Measurements from ENCODE around the gene SYPL2.

Gene SYPL2

GRCh38 chr1:109513110-109513710 lies 46.9 kb downstream of the SYPL2 start:
- in situ Hi-C loops (cut with MboI; ENCODE audit: low sequenced_read_pairs) = no loop called here

DNA sequence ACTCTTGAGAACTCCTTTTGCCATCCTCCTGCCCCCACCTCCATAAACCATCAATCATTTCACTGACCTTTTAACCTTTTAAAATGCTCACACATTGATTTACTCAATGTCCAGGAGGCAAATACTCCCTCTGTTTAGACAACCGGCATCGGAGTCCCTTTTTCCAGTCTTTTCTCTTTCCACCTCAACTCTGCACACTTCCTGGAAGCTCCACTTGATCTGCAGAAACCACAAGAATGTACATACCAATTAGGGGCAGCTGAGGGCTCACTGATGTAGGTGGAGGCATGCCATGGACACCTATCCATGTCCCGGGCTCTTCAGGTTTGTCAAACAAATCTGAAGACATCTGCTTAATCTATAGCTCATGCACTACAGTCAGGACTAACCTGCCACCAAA lies 48.5 kb downstream of the SYPL2 start:
- in situ Hi-C loops (cut with MboI; ENCODE audit: low sequenced_read_pairs) = no loop called here

GRCh38 chr1:109516872-109517271 lies 50.5 kb downstream of the SYPL2 start:
- in situ Hi-C loops (cut with MboI; ENCODE audit: low sequenced_read_pairs) = no loop called here

- in situ Hi-C loops (cut with MboI; ENCODE audit: low sequenced_read_pairs) = no loop called here
Observed at GRCh38 chr1:109517337-109517736, 51.0 kb downstream of the SYPL2 start.

DNA sequence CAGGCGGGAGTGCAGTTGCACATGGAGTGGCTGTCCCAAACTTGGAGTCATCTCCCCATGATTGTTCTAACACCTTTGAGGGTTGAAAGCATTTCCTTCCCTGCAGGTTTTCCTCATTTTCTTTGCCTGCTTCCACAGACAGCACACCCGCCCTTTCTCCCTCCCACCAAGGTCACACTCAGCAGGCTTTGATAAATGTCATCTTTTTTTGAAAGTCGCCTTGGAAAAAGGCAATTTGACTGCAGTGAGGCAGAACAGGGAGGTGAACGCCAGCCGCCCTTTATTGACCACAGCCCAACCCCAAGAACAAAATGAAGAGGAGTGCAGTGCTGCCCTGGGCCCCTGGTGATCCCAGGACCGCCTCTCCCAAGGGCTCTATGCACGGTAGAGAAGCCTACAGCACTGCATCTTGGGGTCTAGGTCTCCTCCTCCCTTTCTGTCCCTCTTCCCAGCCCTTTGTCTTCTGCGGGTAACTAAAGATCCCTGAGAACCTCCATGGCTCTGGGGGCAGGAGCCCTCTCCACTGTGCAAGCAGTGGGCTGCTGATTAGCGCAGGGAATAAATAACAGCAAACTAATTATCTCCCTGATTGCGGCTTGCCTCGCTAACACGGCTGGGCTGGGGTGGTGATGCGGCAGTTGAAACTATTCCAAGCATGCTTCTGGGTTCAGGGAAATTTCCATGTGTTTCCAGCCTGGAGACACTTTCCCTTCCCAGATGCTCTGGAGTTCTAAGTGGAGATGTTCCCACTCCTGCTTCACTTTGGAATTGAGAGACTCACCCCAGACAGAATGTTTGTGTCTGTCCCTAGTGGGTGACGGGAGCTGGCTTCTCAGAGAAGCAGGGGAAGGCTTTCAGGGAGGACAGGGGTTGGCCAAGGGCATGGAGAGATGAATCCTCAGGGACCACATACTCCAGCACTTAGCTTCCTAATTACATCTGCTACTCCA lies 54.9 kb downstream of the SYPL2 start:
- in situ Hi-C loops (cut with MboI; ENCODE audit: low sequenced_read_pairs) = no loop called here

GRCh38 chr1:109522026-109522425 lies 55.7 kb downstream of the SYPL2 start:
- in situ Hi-C loops (cut with MboI; ENCODE audit: low sequenced_read_pairs) = no loop called here

- in situ Hi-C loops (cut with MboI; ENCODE audit: low sequenced_read_pairs) = no loop called here
Observed at GRCh38 chr1:109523706-109524105, 57.4 kb downstream of the SYPL2 start.

DNA sequence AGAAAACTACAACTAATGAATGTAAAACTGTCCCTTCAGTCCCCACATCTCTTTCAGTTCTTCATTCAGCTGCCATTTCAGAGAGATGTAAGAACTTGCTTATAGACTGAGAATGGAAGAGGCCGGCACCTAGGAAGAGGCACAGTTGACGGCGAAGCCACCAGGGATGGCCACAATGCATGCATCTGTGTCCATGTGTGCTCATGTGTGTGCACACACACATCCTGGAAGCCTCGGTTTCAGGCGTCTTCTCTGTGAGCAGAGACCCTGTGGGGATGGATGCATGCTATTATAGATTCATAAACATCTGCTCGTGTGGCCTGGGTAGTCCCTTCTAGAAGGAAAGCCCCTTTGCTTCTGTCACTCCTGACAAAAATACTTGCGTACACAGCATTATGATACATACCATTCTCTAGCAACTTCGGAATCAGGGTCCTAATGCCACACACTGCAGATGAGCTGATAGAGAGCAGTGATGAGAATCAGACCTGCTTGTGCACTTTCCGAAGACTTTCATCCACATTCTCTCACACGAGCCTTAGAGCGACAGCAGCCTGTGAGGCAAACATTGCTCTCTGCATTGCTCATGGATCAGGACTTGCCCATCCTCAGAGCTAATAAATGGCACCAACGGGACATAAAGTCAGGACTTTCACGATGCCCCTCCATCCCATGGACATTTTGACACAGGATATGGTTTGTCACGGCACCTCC lies 60.9 kb downstream of the SYPL2 start:
- in situ Hi-C loops (cut with MboI; ENCODE audit: low sequenced_read_pairs) = loop anchor here (25.0 kb wide), 1 partner anchor 460 kb away; the partner anchor contains the start of gene AHCYL1

DNA sequence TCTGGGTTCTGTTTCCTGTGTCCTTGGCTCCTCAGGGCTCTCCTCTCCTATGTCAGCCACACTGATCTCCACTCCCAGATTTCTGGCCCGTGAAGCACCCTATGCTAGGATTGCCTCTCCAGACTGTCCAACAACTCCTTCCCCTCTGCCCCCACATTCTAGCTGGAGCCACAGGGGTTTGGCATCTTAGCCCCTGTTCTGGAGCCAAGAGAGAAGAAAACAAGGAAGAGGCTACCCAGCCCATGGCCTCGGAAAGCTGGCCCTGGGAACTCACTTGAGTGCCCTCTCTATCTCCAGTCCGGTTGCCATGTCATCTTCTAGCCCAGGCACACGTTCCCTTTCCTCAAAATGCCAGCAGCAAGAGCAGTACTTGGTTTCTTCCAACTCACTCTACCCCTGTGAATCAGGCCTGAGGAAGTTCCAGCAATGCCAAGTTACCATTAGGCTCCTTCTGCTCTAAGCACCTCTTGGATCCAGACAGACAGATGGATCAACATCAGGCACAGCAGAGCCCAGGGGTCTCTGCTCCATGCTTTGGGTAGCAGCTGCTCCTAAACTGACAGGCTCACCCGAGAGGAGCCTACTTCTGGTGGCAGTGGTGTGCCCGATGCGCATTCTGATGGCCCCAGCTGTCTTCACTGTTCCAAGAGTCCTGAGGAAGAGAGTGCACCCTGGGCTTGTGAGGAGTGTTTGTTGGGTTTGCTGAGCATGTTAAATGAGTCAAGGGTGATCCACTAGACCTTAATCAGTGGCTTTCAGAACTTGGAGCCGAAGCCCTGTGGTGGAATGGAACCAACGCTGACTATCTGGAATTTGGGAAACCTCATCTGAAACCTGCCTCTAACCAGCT lies 61.7 kb downstream of the SYPL2 start:
- in situ Hi-C loops (cut with MboI; ENCODE audit: low sequenced_read_pairs) = loop anchor here (25.0 kb wide), 1 partner anchor 459 kb away; the partner anchor contains the start of gene AHCYL1

GRCh38 chr1:109528712-109529111 lies 62.4 kb downstream of the SYPL2 start:
- in situ Hi-C loops (cut with MboI; ENCODE audit: low sequenced_read_pairs) = loop anchor here (25.0 kb wide), 1 partner anchor 459 kb away; the partner anchor contains the start of gene AHCYL1

- in situ Hi-C loops (cut with MboI; ENCODE audit: low sequenced_read_pairs) = loop anchor here (10.0 to 25.0 kb wide), 2 partner anchors 265 to 457 kb away; partner anchors contain the start of gene AHCYL1
Observed at GRCh38 chr1:109529881-109530456, 63.6 kb downstream of the SYPL2 start.

- in situ Hi-C loops (cut with MboI; ENCODE audit: low sequenced_read_pairs) = loop anchor here (10.0 to 25.0 kb wide), 2 partner anchors 266 to 457 kb away; partner anchors contain the start of gene AHCYL1
Observed at GRCh38 chr1:109530457-109531087, 64.2 kb downstream of the SYPL2 start.

DNA sequence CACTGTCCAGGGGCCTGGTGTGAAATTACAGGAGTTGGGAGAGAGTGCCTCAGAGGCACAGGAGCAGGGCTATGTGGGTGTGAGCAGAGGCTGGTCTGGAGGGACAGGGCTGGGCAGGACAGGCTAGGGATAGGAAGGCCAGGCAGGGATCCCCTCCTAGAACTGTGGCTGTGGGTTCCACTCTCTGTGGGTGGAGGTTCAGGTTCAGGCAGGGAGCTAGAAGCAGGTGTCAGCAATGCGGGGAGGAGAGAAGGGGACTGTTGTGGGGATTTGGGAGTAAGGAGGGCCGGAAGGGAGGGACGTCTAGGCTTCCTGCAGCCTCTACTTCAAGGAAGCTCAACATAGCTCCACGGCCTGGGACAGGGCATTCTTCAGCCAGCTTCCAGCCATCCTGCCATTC lies 65.0 kb downstream of the SYPL2 start:
- in situ Hi-C loops (cut with MboI; ENCODE audit: low sequenced_read_pairs) = loop anchor here (10.0 to 25.0 kb wide), 2 partner anchors 267 to 456 kb away; partner anchors contain the start of gene AHCYL1
